ENCODE measurements around the gene TAGLN2.
"Not testable (repeated sequence)": the region's sequence is repeated elsewhere in the genome, so short reads cannot be mapped to it uniquely, and the experiment has no call there.

Gene TAGLN2

GRCh38 chr1:159911326-159912070 is 13.8 kb downstream of the TAGLN2 start:
- H2AFZ ChIP-seq (ENCODE audit: low read length, unreplicated experiment) = no peak overlapping the region
- no peaks in the 10 kb centered on the region for H3K36me3 ChIP-seq (ENCODE audit: insufficient read depth, low read length)
- H3K27ac ChIP-seq (ENCODE audit: low read depth, low read length) = peak overlapping the region; percentile 82
- H3K27me3 ChIP-seq (ENCODE audit: insufficient read depth, low read length) = no peaks in the 10 kb centered on the region
- peaks cover 58% of the 10 kb centered on the region for H3K4me1 ChIP-seq (ENCODE audit: control insufficient read depth, insufficient read depth, low read length, unreplicated experiment)
- H3K79me2 ChIP-seq (ENCODE audit: control insufficient read depth, insufficient read depth, low read length, unreplicated experiment) = no peaks in the 10 kb centered on the region
- no peak overlapping the region for H3K4me3 ChIP-seq (ENCODE audit: low read depth, low read length)

DNA sequence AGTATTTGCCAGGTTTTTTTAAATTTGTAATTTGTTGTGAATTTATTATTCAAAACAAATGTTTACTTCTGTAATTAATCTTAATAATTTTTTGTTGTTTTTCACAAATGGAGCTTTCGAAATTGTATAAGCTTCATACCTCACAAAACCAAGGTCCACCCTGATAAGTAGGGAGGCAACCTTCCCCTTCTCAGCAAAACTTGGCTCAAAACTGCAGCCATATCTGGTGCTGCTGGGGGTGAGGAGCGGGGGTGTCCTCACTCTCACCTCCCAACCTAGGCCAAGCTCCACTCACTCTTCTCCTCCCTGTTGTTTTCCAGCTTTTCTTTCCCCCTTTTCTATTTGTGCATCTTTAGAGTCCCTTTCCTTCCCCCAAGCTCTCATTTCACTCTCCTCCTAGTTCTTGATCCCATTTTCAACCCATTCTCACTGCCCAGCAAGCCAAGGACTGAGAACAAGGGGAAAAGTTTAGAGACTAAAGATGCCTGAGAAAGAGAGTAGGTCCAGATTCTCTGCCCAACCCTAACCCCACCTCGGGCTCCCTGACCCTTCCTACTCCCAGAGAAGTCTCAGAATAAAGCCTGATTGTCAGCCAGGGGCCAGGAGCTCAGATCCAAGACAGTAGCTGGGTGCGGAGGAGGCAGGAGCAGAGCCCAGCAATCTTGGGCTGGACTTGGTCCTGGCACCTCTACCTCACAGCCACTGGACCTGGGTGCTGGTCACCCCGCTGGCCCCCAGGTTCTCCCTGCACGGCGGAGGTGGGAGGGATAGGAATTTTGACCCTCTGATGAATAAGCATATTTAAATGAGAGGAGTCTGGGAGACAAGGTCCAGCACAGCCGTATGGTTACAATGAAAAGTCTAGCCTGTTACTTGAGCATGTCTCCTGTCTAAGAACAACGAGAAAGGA is 17.0 kb downstream of the TAGLN2 start:
- no peaks in the 10 kb centered on the region for H3K27me3 ChIP-seq (ENCODE audit: insufficient read depth, low read length)
- H3K4me3 ChIP-seq (ENCODE audit: low read depth, low read length) = no peak overlapping the region
- H3K27ac ChIP-seq (ENCODE audit: low read depth, low read length) = no peak overlapping the region
- H3K36me3 ChIP-seq (ENCODE audit: insufficient read depth, low read length) = no peaks in the 10 kb centered on the region
- peaks cover 35% of the 10 kb centered on the region for H3K4me1 ChIP-seq (ENCODE audit: control insufficient read depth, insufficient read depth, low read length, unreplicated experiment)
- H2AFZ ChIP-seq (ENCODE audit: low read length, unreplicated experiment) = no peak overlapping the region
- no peaks in the 10 kb centered on the region for H3K79me2 ChIP-seq (ENCODE audit: control insufficient read depth, insufficient read depth, low read length, unreplicated experiment)

GRCh38 chr1:159906960-159907359 is 18.3 kb downstream of the TAGLN2 start:
- Histone ChIP-seq H3K27me3 (ENCODE audit: insufficient read depth, low read length) (no peaks in the 10 kb centered on the region), H3K36me3 (ENCODE audit: insufficient read depth, low read length) (no peaks in the 10 kb centered on the region), H3K4me1 (ENCODE audit: control insufficient read depth, insufficient read depth, low read length, unreplicated experiment) (peaks cover 23% of the 10 kb centered on the region), H3K79me2 (ENCODE audit: control insufficient read depth, insufficient read depth, low read length, unreplicated experiment) (no peaks in the 10 kb centered on the region), H2AFZ (ENCODE audit: low read length, unreplicated experiment) (no peak overlapping the region), H3K27ac (ENCODE audit: low read depth, low read length) (no peak overlapping the region), H3K4me3 (ENCODE audit: low read depth, low read length) (no peak overlapping the region)

GRCh38 chr1:159904036-159904435 is 21.3 kb downstream of the TAGLN2 start:
- H3K4me1 ChIP-seq (ENCODE audit: control insufficient read depth, insufficient read depth, low read length, unreplicated experiment); H3K4me3 ChIP-seq (ENCODE audit: low read depth, low read length); H3K36me3 ChIP-seq (ENCODE audit: insufficient read depth, low read length); H2AFZ ChIP-seq (ENCODE audit: low read length, unreplicated experiment); H3K79me2 ChIP-seq (ENCODE audit: control insufficient read depth, insufficient read depth, low read length, unreplicated experiment); H3K27me3 ChIP-seq (ENCODE audit: insufficient read depth, low read length); H3K27ac ChIP-seq (ENCODE audit: low read depth, low read length): not testable (repeated sequence)

GRCh38 chr1:159902541-159902940 is 22.8 kb downstream of the TAGLN2 start:
- Histone ChIP-seq H3K27me3 (ENCODE audit: insufficient read depth, low read length) (no peaks in the 10 kb centered on the region), H3K4me1 (ENCODE audit: control insufficient read depth, insufficient read depth, low read length, unreplicated experiment) (peaks cover 10% of the 10 kb centered on the region), H3K36me3 (ENCODE audit: insufficient read depth, low read length) (no peaks in the 10 kb centered on the region), H3K27ac (ENCODE audit: low read depth, low read length) (no peak overlapping the region), H2AFZ (ENCODE audit: low read length, unreplicated experiment) (no peak overlapping the region), H3K79me2 (ENCODE audit: control insufficient read depth, insufficient read depth, low read length, unreplicated experiment) (no peaks in the 10 kb centered on the region), H3K4me3 (ENCODE audit: low read depth, low read length) (no peak overlapping the region)

- Histone ChIP-seq H3K27me3 (ENCODE audit: insufficient read depth, low read length) (no peaks in the 10 kb centered on the region), H3K4me3 (ENCODE audit: low read depth, low read length) (no peak overlapping the region), H3K27ac (ENCODE audit: low read depth, low read length) (no peak overlapping the region), H3K4me1 (ENCODE audit: control insufficient read depth, insufficient read depth, low read length, unreplicated experiment) (peaks cover 10% of the 10 kb centered on the region), H3K36me3 (ENCODE audit: insufficient read depth, low read length) (no peaks in the 10 kb centered on the region), H2AFZ (ENCODE audit: low read length, unreplicated experiment) (no peak overlapping the region), H3K79me2 (ENCODE audit: control insufficient read depth, insufficient read depth, low read length, unreplicated experiment) (no peaks in the 10 kb centered on the region)
Observed at GRCh38 chr1:159900755-159901360, 24.4 kb downstream of the TAGLN2 start.

- Histone ChIP-seq H3K4me3 (ENCODE audit: low read depth, low read length) (peak within 1 kb of the TSS; percentile 50; the same call in 1 of the 2 replicates), H2AFZ (ENCODE audit: low read length, unreplicated experiment) (no peak within 1 kb of the TSS), H3K79me2 (ENCODE audit: control insufficient read depth, insufficient read depth, low read length, unreplicated experiment) (no peaks in the 10 kb centered on the region), H3K27ac (ENCODE audit: low read depth, low read length) (no peak within 1 kb of the TSS), H3K36me3 (ENCODE audit: insufficient read depth, low read length) (no peaks in the 10 kb centered on the region), H3K4me1 (ENCODE audit: control insufficient read depth, insufficient read depth, low read length, unreplicated experiment) (peaks cover 10% of the 10 kb centered on the region), H3K27me3 (ENCODE audit: insufficient read depth, low read length) (no peaks in the 10 kb centered on the region)
Observed at GRCh38 chr1:159900086-159900680, 25.1 kb downstream of the TAGLN2 start, which contains the start of gene CFAP45. Gene CFAP45, minus strand, starts transcription at chr1:159900165. Its CDS starts 67 bp downstream, at chr1:159900098.

- H3K27me3 ChIP-seq (ENCODE audit: insufficient read depth, low read length); H2AFZ ChIP-seq (ENCODE audit: low read length, unreplicated experiment); H3K4me3 ChIP-seq (ENCODE audit: low read depth, low read length); H3K4me1 ChIP-seq (ENCODE audit: control insufficient read depth, insufficient read depth, low read length, unreplicated experiment); H3K27ac ChIP-seq (ENCODE audit: low read depth, low read length); H3K36me3 ChIP-seq (ENCODE audit: insufficient read depth, low read length); H3K79me2 ChIP-seq (ENCODE audit: control insufficient read depth, insufficient read depth, low read length, unreplicated experiment): not testable (repeated sequence)
Observed at GRCh38 chr1:159899634-159900033, 25.7 kb downstream of the TAGLN2 start.

DNA sequence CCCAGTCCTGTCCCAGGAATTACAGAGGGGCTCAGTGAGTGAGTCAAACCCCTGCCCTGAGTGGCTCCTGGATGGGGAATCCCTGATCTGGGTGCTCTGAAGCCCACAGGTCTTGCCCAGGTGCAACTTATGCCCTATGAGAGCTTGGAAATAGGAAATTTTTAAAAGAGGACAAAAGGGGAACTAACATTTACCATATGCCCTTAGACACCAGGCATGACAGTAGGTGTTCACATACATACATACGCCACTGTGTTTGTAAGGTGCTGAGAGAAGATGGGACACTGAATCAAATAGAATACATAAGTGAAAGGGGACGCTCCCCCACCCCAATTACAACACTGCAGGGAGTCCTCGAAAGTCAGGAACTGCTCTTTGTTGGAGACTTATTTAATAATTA is 26.8 kb downstream of the TAGLN2 start:
- H3K4me3 ChIP-seq (ENCODE audit: low read depth, low read length) = no peak overlapping the region
- no peaks in the 10 kb centered on the region for H3K79me2 ChIP-seq (ENCODE audit: control insufficient read depth, insufficient read depth, low read length, unreplicated experiment)
- H3K27me3 ChIP-seq (ENCODE audit: insufficient read depth, low read length) = no peaks in the 10 kb centered on the region
- H3K36me3 ChIP-seq (ENCODE audit: insufficient read depth, low read length) = no peaks in the 10 kb centered on the region
- peaks cover 10% of the 10 kb centered on the region for H3K4me1 ChIP-seq (ENCODE audit: control insufficient read depth, insufficient read depth, low read length, unreplicated experiment)
- H3K27ac ChIP-seq (ENCODE audit: low read depth, low read length) = no peak overlapping the region
- H2AFZ ChIP-seq (ENCODE audit: low read length, unreplicated experiment) = no peak overlapping the region

- no peaks in the 10 kb centered on the region for H3K36me3 ChIP-seq (ENCODE audit: insufficient read depth, low read length)
- no peaks in the 10 kb centered on the region for H3K27me3 ChIP-seq (ENCODE audit: insufficient read depth, low read length)
- H2AFZ ChIP-seq (ENCODE audit: low read length, unreplicated experiment) = no peak overlapping the region
- H3K4me3 ChIP-seq (ENCODE audit: low read depth, low read length) = no peak overlapping the region
- H3K79me2 ChIP-seq (ENCODE audit: control insufficient read depth, insufficient read depth, low read length, unreplicated experiment) = no peaks in the 10 kb centered on the region
- H3K4me1 ChIP-seq (ENCODE audit: control insufficient read depth, insufficient read depth, low read length, unreplicated experiment) = peaks cover 10% of the 10 kb centered on the region
- H3K27ac ChIP-seq (ENCODE audit: low read depth, low read length) = no peak overlapping the region
Observed at GRCh38 chr1:159897962-159898361, 27.3 kb downstream of the TAGLN2 start.
